Ectodermal cell (in vitro differentiated cells): ENCODE measurements around the gene LMOD2. TPM values are rescaled to one million over a fixed set of nuclear protein-coding genes. Genes with fewer than 3 reads are reported as not detected.

Experiments used
- H3K27ac ChIP-seq: 2 replicates; pipeline ENCODE4 v1.7.0; 2013; ENCODE audit warnings: mild to moderate bottlenecking, low read depth, low read length; ENCODE audit not compliant: insufficient read depth, poor library complexity, severe bottlenecking
- H3K27me3 ChIP-seq: 2 replicates; pipeline ENCODE4 v1.7.0; 2013; ENCODE audit warnings: mild to moderate bottlenecking, low read length; ENCODE audit not compliant: insufficient read depth, control insufficient read depth, poor library complexity, severe bottlenecking
- H3K36me3 ChIP-seq: one replicate; pipeline ENCODE4 v1.7.0; 2013; ENCODE audit warnings: low read length; ENCODE audit not compliant: control insufficient read depth, insufficient read depth
- H3K4me1 ChIP-seq: one replicate; pipeline ENCODE4 v1.7.0; 2013; ENCODE audit warnings: low read length; ENCODE audit not compliant: control insufficient read depth, insufficient read depth
- H3K4me3 ChIP-seq: 2 replicates; pipeline ENCODE4 v1.7.0; 2013; ENCODE audit warnings: low read depth, low read length, control low read depth; ENCODE audit not compliant: insufficient read depth
- H3K9me3 ChIP-seq: 2 replicates; pipeline ENCODE4 v1.7.0; 2013; ENCODE audit warnings: mild to moderate bottlenecking, low read length, moderate library complexity; ENCODE audit not compliant: control insufficient read depth
- WGBS, 2 experiments: methylation state at CpG; one replicate each; pipeline ENCODE4 v1.1.7; 2013; ENCODE audit warnings: missing lambda C conversion rate in 2 of 2; 5-methylcytosine and 5-hydroxymethylcytosine counted together
- polyA plus RNA-seq, 4 experiments: library from polyadenylated mRNA; stranded (reverse); fragments of 50-300 nt; gene quantifications; one replicate each; pipeline ENCODE4 v1.2.3, GENCODE V29; 2013

The LMOD2 gene, protein sequence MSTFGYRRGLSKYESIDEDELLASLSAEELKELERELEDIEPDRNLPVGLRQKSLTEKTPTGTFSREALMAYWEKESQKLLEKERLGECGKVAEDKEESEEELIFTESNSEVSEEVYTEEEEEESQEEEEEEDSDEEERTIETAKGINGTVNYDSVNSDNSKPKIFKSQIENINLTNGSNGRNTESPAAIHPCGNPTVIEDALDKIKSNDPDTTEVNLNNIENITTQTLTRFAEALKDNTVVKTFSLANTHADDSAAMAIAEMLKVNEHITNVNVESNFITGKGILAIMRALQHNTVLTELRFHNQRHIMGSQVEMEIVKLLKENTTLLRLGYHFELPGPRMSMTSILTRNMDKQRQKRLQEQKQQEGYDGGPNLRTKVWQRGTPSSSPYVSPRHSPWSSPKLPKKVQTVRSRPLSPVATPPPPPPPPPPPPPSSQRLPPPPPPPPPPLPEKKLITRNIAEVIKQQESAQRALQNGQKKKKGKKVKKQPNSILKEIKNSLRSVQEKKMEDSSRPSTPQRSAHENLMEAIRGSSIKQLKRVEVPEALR
- polyA plus RNA-seq (2013, experiment 1 of 4): 0.22 TPM
- 0.23 TPM for polyA plus RNA-seq (2013, experiment 2 of 4)
- polyA plus RNA-seq (2013, experiment 3 of 4): 0.16 TPM
- polyA plus RNA-seq (2013, experiment 4 of 4): 0.12 TPM

DNA sequence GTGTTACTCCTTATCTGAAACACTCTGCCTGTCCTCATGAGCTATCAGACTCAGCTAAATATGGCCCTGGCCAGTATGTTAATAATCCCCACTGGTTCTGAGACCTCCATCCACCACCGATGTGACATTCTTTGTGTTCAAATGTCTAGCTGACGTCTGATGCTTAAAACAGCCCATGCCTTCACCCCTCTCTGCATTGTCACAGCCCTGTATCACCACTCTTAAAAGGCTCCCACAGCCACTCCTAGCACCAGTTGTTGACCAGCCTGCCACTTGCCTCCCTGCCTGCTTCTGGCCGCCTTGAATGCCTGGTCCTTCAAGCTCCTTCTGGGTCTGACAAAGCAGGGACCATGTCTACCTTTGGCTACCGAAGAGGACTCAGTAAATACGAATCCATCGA lies at the start of gene LMOD2:
TSS of gene LMOD2 (plus strand) at position 253 of the 400 bp plus-strand sequence. CDS start at position 351, 98 bp downstream.
- Histone ChIP-seq H3K27ac (no peak within 1 kb of the TSS), H3K27me3 (no peaks in the 10 kb centered on the region), H3K4me1 (peaks cover 9% of the 10 kb centered on the region), H3K4me3 (no peak within 1 kb of the TSS), H3K36me3 (no peaks in the 10 kb centered on the region), H3K9me3 (no peaks in the 10 kb centered on the region)
- WGBS, 2 experiments: 81 to 84% methylated on average over 6 of the region's 6 CpGs

DNA sequence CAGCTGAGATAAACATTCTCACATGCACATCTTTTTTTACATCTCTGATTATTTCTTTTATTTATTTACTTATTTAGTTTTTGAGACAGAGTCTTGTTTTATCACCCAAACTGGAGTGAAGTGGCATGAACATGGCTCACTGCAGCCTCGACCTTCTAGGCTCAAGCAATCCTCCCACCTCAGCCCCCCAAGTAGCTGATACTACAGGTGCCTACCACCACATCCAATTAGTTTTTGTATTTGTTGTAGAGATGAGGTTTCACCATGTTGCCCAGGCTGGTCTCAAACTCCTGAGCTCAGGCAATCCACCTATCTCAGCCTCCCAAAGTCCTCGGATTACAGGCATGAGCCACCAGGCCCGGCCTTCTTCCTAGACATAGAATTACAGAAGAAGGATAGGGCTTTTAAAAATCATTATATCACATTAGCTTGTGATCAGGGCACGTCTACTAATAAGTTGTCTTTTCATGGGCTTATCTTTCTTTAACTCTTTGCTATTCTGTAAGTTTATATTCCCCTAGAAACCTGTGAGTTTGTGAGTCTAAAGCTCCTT lies 48.2 kb upstream of the LMOD2 start:
- Histone ChIP-seq H3K4me1 (no peaks in the 10 kb centered on the region), H3K36me3 (no peaks in the 10 kb centered on the region), H3K4me3 (no peak overlapping the region), H3K27ac (no peak overlapping the region), H3K27me3 (no peaks in the 10 kb centered on the region), H3K9me3 (no peaks in the 10 kb centered on the region)
- 95 to 97% methylated on average over 4 of the region's 4 CpGs for WGBS, 2 experiments

DNA sequence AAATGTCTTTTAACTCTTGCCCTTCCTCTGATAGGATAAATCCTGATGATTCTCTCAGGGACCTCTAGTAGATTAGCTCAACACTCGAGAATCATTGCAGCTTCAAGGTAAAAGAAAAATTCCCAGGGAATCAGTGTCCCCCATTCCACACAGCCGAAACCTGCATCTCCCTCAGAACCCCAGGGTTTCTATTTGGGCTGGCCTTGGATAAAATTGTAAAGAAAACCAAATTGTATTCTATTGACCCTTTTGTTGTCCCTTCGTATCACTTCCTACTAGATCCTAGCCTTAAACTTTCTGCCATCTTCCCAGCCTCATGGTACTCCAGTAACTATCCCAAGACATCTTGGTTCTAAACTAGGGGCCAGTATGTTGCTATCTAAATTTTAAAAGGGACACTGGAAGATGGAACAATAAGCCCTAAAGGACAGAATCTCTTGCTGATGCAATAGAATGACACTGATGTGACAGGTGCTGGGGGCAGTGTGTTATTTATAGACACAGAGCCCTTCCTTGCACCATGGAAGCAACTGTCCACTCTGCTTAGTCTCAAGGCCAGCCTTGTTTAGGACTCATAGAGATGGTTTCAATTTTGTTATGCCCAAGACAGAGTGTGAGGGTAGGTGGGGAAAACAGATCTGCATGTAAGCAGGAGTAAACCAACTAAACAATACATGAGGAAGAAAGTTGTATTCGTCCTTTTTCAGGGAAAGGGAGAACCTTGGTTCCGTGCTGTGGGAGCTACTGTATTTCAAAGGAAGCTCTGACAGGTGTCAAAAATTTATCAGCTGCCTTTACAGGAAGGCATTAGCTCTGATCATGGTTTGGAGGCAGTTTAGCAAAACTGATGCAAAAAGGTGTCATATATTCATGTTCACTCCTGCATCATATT lies 46.4 kb upstream of the LMOD2 start:
- 88% methylated on average over 5 of the region's 5 CpGs for WGBS, 2 experiments
- H3K4me1 ChIP-seq: no peaks in the 10 kb centered on the region
- no peak overlapping the region for H3K4me3 ChIP-seq
- no peaks in the 10 kb centered on the region for H3K27me3 ChIP-seq
- no peaks in the 10 kb centered on the region for H3K36me3 ChIP-seq
- H3K9me3 ChIP-seq: no peaks in the 10 kb centered on the region
- H3K27ac ChIP-seq: no peak overlapping the region

DNA sequence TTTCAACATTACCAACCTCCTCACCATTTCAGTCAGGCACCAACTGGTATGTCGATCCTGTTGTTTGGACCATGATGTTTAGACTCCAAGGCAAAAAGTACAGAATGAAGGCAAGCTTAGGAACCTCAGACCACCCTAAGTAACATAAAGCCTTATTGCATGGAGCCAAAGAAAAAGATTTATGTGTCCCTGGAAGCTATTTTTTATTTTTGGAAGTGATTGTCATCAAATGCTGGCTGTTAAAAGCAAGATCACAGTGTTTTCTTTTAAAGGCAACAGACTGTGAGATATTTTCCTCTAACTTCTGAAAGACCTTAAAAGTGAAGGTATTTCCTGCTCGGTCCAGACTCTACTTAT lies 45.8 kb upstream of the LMOD2 start:
- Histone ChIP-seq H3K27ac (no peak overlapping the region), H3K36me3 (no peaks in the 10 kb centered on the region), H3K4me1 (no peaks in the 10 kb centered on the region), H3K4me3 (no peak overlapping the region), H3K27me3 (no peaks in the 10 kb centered on the region), H3K9me3 (no peaks in the 10 kb centered on the region)
- 82 to 92% methylated on average over 2 of the region's 2 CpGs for WGBS, 2 experiments

DNA sequence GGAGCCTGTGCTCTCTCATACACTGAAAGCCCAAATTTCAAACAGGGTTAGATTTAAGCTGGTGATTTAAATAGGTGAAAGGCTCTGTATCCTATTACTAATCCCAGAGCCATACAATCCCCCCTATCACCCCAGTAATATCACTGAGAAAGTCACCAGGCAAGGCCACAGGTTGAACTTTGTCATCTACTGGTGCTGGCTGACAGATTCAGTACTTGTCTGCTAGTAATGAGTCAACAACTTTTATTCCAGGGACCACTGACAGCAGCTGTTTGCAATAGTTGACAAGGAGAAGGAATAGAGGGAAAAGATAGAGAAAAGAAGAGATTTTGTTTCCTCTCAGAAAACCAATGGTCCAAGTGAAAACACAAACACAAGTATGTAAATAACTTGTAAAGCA lies 43.6 kb upstream of the LMOD2 start:
- no peaks in the 10 kb centered on the region for H3K36me3 ChIP-seq
- H3K4me1 ChIP-seq: peaks cover 7% of the 10 kb centered on the region
- H3K9me3 ChIP-seq: no peaks in the 10 kb centered on the region
- H3K27ac ChIP-seq: no peak overlapping the region
- H3K4me3 ChIP-seq: no peak overlapping the region
- no peaks in the 10 kb centered on the region for H3K27me3 ChIP-seq

DNA sequence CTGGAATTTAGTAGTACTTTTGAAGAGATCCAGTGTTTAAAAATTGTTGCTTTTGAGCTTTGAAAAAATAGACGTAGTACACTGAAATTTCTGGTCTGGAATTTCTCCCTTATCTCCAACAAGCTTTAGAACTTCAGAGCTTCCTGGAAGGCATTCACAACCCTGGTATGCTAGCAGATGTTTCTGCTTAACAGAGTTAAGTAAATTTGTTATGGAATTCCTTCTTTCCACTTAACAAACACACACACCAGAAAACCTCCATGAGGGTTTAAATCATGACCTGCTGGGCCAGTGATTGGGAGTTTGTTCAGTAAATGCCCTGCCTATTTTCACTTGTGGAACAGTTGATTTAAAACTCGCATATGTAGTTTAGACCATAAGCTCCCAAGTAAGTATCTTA lies 40.3 kb upstream of the LMOD2 start:
- no peaks in the 10 kb centered on the region for H3K36me3 ChIP-seq
- no peak overlapping the region for H3K27ac ChIP-seq
- H3K27me3 ChIP-seq: no peaks in the 10 kb centered on the region
- H3K9me3 ChIP-seq: no peaks in the 10 kb centered on the region
- WGBS, 2 experiments: 91 to 93% methylated on average over 1 of the region's 2 CpGs
- peaks cover 7% of the 10 kb centered on the region for H3K4me1 ChIP-seq
- no peak overlapping the region for H3K4me3 ChIP-seq

DNA sequence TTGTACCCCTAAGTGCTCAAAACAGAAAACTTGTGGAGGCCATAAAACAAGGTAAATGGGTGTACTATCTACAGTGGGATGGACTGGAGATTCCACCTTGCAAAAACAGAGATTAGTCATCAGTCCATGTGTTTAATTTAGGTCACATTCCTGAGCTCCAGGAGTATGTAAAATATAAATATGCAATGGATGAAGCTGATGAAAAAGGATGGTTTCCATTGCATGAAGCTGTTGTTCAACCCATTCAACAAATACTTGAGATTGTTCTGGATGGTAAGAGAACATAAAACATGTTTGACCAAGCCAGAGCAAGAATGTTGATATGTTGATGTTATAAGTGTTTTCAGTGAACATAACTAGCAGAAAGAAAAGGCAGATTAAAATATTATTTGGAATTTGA lies 39.4 kb upstream of the LMOD2 start:
- H3K27ac ChIP-seq: no peak overlapping the region
- H3K4me1 ChIP-seq: peaks cover 7% of the 10 kb centered on the region
- H3K27me3 ChIP-seq: no peaks in the 10 kb centered on the region

DNA sequence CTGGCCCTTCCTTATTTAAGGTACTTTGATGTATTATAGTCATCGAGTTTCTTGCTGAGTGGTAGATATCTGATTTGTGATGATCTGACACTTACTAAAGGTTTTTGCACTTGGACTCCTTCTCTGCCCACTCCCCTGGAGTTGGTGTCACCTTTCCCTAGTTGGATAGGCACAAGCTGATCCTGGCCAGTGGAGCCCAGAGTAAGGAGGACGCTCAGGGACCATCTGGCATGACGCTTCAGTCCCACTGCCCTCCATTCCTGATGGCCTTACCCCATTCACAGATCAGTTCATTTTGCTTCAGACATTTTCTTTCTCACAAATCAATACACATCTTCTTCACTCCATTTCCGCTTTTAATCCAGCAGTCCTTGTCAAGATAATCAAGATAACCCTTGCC lies 34.0 kb upstream of the LMOD2 start:
- no peak overlapping the region for H3K4me3 ChIP-seq
- H3K4me1 ChIP-seq: no peaks in the 10 kb centered on the region
- WGBS, 2 experiments: 94 to 95% methylated on average over 3 to 4 of the region's 4 CpGs
- H3K27me3 ChIP-seq: no peaks in the 10 kb centered on the region
- no peaks in the 10 kb centered on the region for H3K36me3 ChIP-seq
- no peak overlapping the region for H3K27ac ChIP-seq
- H3K9me3 ChIP-seq: no peaks in the 10 kb centered on the region

More for the DNA sequence above, 39.4 kb upstream of the LMOD2 start:
- no peak overlapping the region for H3K4me3 ChIP-seq
- H3K36me3 ChIP-seq: no peaks in the 10 kb centered on the region
- H3K9me3 ChIP-seq: no peaks in the 10 kb centered on the region

DNA sequence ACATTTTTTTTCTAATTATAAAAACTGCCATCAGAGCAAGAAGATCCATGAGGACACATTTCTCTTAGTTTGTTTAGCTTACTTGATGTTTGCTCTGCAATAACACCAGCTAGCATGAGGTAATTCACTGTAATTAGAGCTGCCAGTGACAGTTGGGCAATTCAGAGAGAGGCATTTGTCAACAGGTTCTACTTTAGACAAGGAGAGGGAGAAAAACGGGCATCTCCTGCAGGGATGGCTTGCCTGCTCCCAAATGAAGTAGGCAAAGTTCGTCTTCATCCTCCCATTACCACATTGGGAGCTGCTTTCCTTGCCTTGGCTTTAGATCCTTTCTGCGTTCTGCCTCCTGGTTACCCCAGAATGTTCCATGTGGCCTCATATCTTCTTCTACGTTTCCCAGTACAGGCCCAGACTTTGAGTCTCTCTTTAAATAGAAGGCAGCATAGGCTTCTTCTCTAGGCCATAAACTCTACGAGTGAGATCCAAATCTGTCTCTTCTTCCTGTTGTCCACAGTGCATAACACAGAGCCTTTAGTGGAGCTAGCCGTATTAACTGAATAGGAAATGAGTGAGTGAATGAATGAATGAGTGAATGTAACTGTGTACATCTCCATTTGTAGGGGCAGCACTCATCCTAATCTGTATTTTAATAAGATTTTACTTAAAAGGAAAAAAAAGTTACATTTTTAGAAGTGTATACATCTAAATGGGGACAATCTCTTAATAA lies 32.8 kb upstream of the LMOD2 start:
- H3K36me3 ChIP-seq: no peaks in the 10 kb centered on the region
- no peak overlapping the region for H3K4me3 ChIP-seq
- no peaks in the 10 kb centered on the region for H3K9me3 ChIP-seq
- WGBS, 2 experiments: 92 to 93% methylated on average over 6 of the region's 6 CpGs
- H3K27me3 ChIP-seq: no peaks in the 10 kb centered on the region
- no peaks in the 10 kb centered on the region for H3K4me1 ChIP-seq
- H3K27ac ChIP-seq: no peak overlapping the region
